Tibial nerve (tissue), 4 donors: Measurements from ENCODE around the gene MINDY2. TPM values are rescaled to one million over a fixed set of nuclear protein-coding genes. Genes with fewer than 3 reads are reported as not detected.
"Not testable (repeated sequence)": the region's sequence is repeated elsewhere in the genome, so short reads cannot be mapped to it uniquely, and the experiment has no call there.

ENCODE experiments used
- DNase-seq, 2 donors: peaks; one replicate each; pipeline ENCODE4 v3.0.0-alpha.2; 2019; ENCODE audit warnings: low spot score in 2 of 2
- H3K27ac ChIP-seq, 4 donors: fragments of 200-600 bp; sonication (generic) in 3 of 4; one replicate each; pipeline ENCODE4 v1.5.1; 2017 to 2019; ENCODE audit warnings: mild to moderate bottlenecking in 1 of 4
- H3K27me3 ChIP-seq, 2 donors: fragments of 200-600 bp; sonication (generic) in 1 of 2; one replicate each; pipeline versions ENCODE4 v1.5.1 to v1.6.0; 2017 to 2019
- H3K36me3 ChIP-seq, 3 donors: fragments of 200-600 bp; sonication (generic); one replicate each; pipeline ENCODE4 v1.5.1; 2018 to 2019
- H3K4me1 ChIP-seq, 4 donors: fragments of 200-600 bp; sonication (generic) in 3 of 4; one replicate each; pipeline ENCODE4 v1.5.1; 2017 to 2019
- H3K4me3 ChIP-seq, 4 donors: fragments of 200-600 bp; sonication (generic) in 3 of 4; one replicate each; pipeline ENCODE4 v1.5.1; 2017 to 2019; ENCODE audit warnings: mild to moderate bottlenecking in 1 of 4, moderate library complexity in 1 of 4
- H3K9me3 ChIP-seq, 4 donors: fragments of 200-600 bp; sonication (generic) in 3 of 4; one replicate each; pipeline ENCODE4 v1.5.1; 2017 to 2019
- EP300 ChIP-seq, 2 donors: sonication (generic); formaldehyde crosslinking; IDR thresholded peaks; one replicate each; pipeline ENCODE4 v1.6.1; 2017; ENCODE audit warnings: antibody characterized with exemption in 2 of 2, mild to moderate bottlenecking in 1 of 2
- POLR2A ChIP-seq, 2 donors: fragments of 450-650 bp; IDR thresholded peaks; one replicate each; pipeline ENCODE4 v1.6.1; 2017; ENCODE audit warnings: antibody characterized with exemption in 2 of 2, mild to moderate bottlenecking in 2 of 2, moderate library complexity in 2 of 2
- WGBS, 2 donors: methylation state at CpG; one replicate each; pipeline ENCODE4 v1.1.5; 2018; 5-methylcytosine and 5-hydroxymethylcytosine counted together
- total RNA-seq, 4 donors: library from RNA; depleted of rRNA; stranded (reverse); fragments of >200 nt; gene quantifications; one replicate each; pipeline ENCODE4 v1.1.0, GENCODE V29; 2016
- TF ChIP-seq, protein P1 (sequence below), 5 experiments: fragments of 200-600 bp in 3 of 5; fragments of 450-650 bp in 2 of 5; sonication (generic) in 3 of 5; IDR thresholded peaks; one replicate each; pipeline ENCODE4 v1.5.1; 2016 to 2019; ENCODE audit warnings: antibody characterized with exemption in 5 of 5, mild to moderate bottlenecking in 3 of 5, moderate library complexity in 2 of 5

Gene MINDY2
- total RNA-seq, 4 donors from 2014 or later, result 26.1 to 47.4 (median 39.9) TPM

DNA sequence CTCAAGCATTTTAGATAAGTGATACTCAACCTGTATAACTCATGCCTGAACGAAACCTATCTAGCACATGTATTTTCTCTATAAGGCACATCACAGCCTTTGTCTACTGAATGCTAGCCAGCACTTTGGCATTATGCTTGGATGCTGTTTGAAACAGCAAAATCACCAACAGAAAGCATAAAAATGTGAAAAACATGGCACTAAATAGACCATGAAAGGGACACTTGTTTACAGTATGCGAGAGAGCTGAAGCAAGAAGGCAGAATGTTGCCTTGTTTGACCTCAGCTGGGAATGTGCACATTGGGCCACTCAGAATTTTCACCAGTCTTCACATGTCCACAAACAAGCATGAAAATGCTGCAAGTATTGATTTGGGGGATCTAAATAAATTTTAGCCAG, 59.5 kb downstream of the MINDY2 start:
- peak overlapping the region in 3 of 4 donors; percentile 30 to 70 (median 63) for H3K27ac ChIP-seq
- H3K27me3 ChIP-seq, result no peaks in the 10 kb centered on the region
- 52 to 66% methylated on average over 2 of the region's 2 CpGs for WGBS, 2 donors
- TF ChIP-seq EP300 (IDR thresholded peaks at IDR 0.05) (peak in 1 of 2 donors; percentile 47), POLR2A (IDR thresholded peaks at IDR 0.05) (no peak)
- TF ChIP-seq, protein P1, sequence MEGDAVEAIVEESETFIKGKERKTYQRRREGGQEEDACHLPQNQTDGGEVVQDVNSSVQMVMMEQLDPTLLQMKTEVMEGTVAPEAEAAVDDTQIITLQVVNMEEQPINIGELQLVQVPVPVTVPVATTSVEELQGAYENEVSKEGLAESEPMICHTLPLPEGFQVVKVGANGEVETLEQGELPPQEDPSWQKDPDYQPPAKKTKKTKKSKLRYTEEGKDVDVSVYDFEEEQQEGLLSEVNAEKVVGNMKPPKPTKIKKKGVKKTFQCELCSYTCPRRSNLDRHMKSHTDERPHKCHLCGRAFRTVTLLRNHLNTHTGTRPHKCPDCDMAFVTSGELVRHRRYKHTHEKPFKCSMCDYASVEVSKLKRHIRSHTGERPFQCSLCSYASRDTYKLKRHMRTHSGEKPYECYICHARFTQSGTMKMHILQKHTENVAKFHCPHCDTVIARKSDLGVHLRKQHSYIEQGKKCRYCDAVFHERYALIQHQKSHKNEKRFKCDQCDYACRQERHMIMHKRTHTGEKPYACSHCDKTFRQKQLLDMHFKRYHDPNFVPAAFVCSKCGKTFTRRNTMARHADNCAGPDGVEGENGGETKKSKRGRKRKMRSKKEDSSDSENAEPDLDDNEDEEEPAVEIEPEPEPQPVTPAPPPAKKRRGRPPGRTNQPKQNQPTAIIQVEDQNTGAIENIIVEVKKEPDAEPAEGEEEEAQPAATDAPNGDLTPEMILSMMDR (IDR thresholded peaks at IDR 0.05), result no peak
- no peaks in the 10 kb centered on the region for H3K9me3 ChIP-seq
- peaks cover 0 to 13% (median 2%) of the 10 kb centered on the region in 4 donors for H3K4me1 ChIP-seq
- peaks cover 0 to 34% (median 0%) of the 10 kb centered on the region in 3 donors for H3K36me3 ChIP-seq
- H3K4me3 ChIP-seq, result no peak overlapping the region
- DNase-seq, result no peak

DNA sequence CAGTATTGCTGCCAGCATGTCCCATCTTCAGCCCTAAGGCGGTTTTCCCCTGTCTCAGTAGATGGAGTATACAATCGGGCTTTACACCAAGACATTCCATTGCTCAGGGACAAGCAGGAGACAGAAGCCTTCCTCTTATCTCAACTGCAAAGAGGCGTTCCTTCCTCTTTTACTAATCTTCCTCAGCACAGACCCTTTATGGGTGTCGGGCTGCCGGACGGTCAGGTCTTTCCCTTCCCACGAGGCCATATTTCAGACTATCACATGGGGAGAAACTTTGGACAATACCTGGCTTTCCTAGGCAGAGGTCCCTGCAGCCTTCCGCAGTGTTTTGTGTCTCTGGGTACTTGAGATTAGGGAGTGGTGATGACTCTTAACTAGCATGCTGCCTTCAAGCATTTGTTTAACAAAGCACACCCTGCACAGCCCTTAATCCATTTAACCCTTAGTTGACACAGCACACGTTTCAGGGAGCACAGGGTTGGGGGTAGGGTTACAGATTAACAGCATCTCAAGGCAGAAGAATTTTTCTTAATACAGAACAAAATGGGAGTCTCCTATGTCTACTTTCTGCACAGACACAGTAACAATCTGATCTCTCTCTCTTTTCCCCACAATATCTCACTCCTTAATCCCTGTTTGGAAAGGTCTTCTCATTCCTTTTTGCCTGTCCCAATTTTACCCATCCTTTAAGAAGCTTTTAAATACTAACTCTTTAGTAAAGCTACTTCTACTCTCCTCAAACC, 62.8 kb downstream of the MINDY2 start:
- peaks cover 0 to 13% (median 2%) of the 10 kb centered on the region in 4 donors for H3K4me1 ChIP-seq
- not testable (repeated sequence) for DNase-seq
- WGBS, 2 donors, result 30 to 46% methylated on average over 9 of the region's 9 CpGs

DNA sequence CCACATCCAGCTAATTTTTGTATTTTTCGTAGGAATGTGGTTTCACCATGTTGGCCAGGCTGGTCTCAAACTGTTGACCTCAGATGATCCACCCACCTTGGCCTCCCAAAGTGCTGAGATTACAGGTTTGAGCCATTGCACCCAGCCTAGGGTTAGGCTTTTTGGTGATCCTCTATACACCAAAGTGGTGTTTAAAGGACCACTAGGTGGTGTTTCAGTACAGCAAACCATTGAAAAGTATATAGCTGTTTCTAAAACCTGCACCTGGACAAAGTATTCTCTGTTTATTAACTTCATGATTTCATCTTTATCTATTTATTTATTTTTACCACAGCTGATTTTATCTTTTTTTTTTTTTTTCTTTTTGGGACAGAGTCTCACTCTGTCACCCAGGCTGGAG, 68.4 kb downstream of the MINDY2 start:
- DNase-seq, result no peak
- Histone ChIP-seq H3K36me3 (peaks cover 0 to 28% (median 0%) of the 10 kb centered on the region in 3 donors), H3K4me3 (no peak overlapping the region), H3K4me1 (no peaks in the 10 kb centered on the region), H3K27me3 (no peaks in the 10 kb centered on the region), H3K9me3 (no peaks in the 10 kb centered on the region), H3K27ac (no peak overlapping the region)
- TF ChIP-seq, protein P1 (IDR thresholded peaks at IDR 0.05), result peak in 2 of 5 experiments; percentile 11 to 18
- TF ChIP-seq EP300 (IDR thresholded peaks at IDR 0.05), result no peak
- no peak for TF ChIP-seq POLR2A (IDR thresholded peaks at IDR 0.05)
- WGBS, 2 donors, result 90 to 96% methylated on average over 1 of the region's 1 CpG

More for the DNA sequence above, 62.8 kb downstream of the MINDY2 start:
- H3K4me3 ChIP-seq, H3K9me3 ChIP-seq, H3K27me3 ChIP-seq: not testable (repeated sequence)
- Histone ChIP-seq H3K36me3 (peaks cover 0 to 26% (median 0%) of the 10 kb centered on the region in 3 donors), H3K27ac (peak overlapping the region in 2 of 4 donors; percentile 9 to 15)

DNA sequence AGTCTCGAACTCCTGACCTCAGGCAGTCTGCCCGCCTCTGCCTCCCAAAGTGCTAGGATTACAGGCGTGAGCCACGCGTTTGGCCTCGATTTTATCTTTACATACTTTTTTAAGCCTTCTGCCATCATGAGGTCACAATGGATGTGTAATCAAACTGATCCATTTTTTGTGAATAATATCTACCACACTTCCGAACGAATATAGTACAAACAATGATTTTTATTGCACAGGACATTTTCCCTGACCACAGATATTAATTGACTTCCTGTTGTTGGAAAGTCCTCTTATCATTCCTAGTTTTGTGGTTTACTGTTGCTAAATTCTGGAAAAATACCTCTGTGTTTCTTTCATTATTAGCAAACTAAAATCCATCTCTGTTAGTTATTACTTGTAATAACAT, 68.9 kb downstream of the MINDY2 start:
- TF ChIP-seq EP300 (IDR thresholded peaks at IDR 0.05) (no peak), POLR2A (IDR thresholded peaks at IDR 0.05) (no peak)
- TF ChIP-seq, protein P1 (IDR thresholded peaks at IDR 0.05), result no peak
- DNase-seq, result no peak

DNA sequence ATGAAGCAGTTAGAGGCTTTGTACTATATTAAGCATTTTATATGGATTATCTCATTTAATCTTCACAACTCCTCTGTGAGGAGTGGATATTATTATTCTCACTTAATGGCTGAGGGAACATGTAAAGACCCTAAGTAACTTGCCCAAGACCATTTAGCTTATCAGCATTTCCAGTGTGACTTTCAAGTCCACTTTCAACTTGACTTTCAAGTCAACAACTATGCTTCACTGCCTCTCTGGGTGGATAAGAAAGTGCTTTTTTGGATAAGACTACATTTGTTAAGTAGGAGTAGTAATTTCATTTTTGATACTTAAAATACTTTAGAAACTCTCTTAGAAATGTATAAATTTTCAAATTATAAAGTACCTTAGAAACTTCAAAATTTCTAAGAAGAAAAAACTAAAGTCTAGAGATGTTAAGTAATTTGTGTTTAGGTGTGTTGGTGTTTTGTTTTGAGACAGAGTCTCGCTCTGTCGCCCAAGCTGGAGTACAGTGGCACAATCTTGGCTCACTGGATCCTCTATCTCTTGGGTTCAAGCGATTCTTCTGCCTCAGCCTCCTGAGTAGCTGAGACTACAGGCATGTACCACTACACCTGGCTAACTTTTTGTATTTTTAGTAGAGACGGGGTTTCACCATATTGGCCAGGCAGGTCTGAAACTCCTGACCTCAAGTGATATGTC, 71.8 kb downstream of the MINDY2 start:
- DNase-seq, result no peak
- WGBS, 2 donors, result 95 to 99% methylated on average over 4 of the region's 4 CpGs
- Histone ChIP-seq H3K36me3 (peaks cover 0 to 33% (median 0%) of the 10 kb centered on the region in 3 donors), H3K4me3 (no peak overlapping the region), H3K4me1 (no peaks in the 10 kb centered on the region), H3K9me3 (no peaks in the 10 kb centered on the region), H3K27ac (no peak overlapping the region), H3K27me3 (no peaks in the 10 kb centered on the region)
- TF ChIP-seq POLR2A (IDR thresholded peaks at IDR 0.05) (no peak), EP300 (IDR thresholded peaks at IDR 0.05) (no peak)
- TF ChIP-seq, protein P1 (IDR thresholded peaks at IDR 0.05), result no peak

More for the DNA sequence above, 68.9 kb downstream of the MINDY2 start:
- Histone ChIP-seq H3K27me3 (no peaks in the 10 kb centered on the region), H3K9me3 (no peaks in the 10 kb centered on the region), H3K36me3 (peaks cover 0 to 28% (median 0%) of the 10 kb centered on the region in 3 donors), H3K27ac (no peak overlapping the region), H3K4me3 (no peak overlapping the region), H3K4me1 (no peaks in the 10 kb centered on the region)
- 76 to 78% methylated on average over 8 of the region's 8 CpGs for WGBS, 2 donors

DNA sequence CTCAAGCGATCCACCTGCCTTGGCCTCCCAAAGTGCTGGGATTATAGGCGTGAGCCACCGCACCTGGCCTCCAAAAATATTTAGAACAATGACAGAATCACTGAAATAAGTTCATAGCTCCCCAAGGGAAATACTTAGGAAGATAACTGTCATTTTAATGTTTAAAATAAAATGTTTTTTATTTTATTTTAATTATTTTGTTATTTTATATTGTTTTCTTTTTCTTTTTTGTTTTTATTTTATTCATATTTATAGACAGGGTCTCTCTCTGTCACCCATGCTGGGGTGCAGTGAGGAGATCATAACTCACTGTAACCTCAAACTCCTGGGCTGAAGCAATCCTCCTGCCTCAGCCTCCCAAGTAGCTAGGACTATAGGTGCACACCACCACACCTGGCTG, 80.1 kb downstream of the MINDY2 start:
- H3K27ac ChIP-seq, H3K4me1 ChIP-seq, H3K4me3 ChIP-seq, H3K9me3 ChIP-seq, H3K27me3 ChIP-seq, DNase-seq: not testable (repeated sequence)
- peaks cover 0 to 65% (median 0%) of the 10 kb centered on the region in 3 donors for H3K36me3 ChIP-seq
- 99% methylated on average over 3 of the region's 3 CpGs for WGBS, 2 donors
